Common myeloid progenitor, CD34-positive (primary cell): ENCODE results near the gene PKMYT1.

Source experiments
- CTCF ChIA-PET: fragments of 350-600 bp; sonication (Branson Sonifier 250); formaldehyde crosslinking; loops from one replicate; lab custom pipeline; 2021; ENCODE audit warnings: antibody characterized with exemption; lab: Charles Lee
- POLR2A ChIA-PET: fragments of 350-600 bp; sonication (Branson Sonifier 250); formaldehyde crosslinking; loops from one replicate; lab custom pipeline; 2021; ENCODE audit warnings: antibody characterized with exemption; lab: Charles Lee
- DNase-seq, 3 donors: peaks; one replicate each; pipeline versions ENCODE4 v3.0.0 to v3.0.0-alpha.2; 2013
- H3K27ac ChIP-seq, 2 experiments: 1 replicate in 1 of 2; 2 replicates in 1 of 2; pipeline ENCODE4 v1.7.0; 2013; ENCODE audit warnings: inconsistent platforms in 2 of 2, low read length in 2 of 2, mild to moderate bottlenecking in 2 of 2, low read depth in 1 of 2, moderate library complexity in 1 of 2; ENCODE audit not compliant: severe bottlenecking in 2 of 2, insufficient read depth in 1 of 2, poor library complexity in 1 of 2
- H3K27me3 ChIP-seq, 5 experiments: replicated peaks in 2 of 5; 1 replicate in 3 of 5; 2 replicates in 2 of 5; pipeline versions ENCODE4 v1.6.1 to v1.7.0; 2013; ENCODE audit warnings: low read length in 4 of 5, mild to moderate bottlenecking in 2 of 5, moderate library complexity in 2 of 5, inconsistent platforms in 1 of 5; ENCODE audit not compliant: insufficient read depth in 5 of 5, control insufficient read depth in 4 of 5
- H3K36me3 ChIP-seq, 4 experiments: 1 replicate in 2 of 4; 2 replicates in 2 of 4; pipeline versions ENCODE4 v1.6.1 to v1.7.0; 2013; ENCODE audit warnings: low read length in 3 of 4, control low read depth in 1 of 4, mild to moderate bottlenecking in 1 of 4; ENCODE audit not compliant: control insufficient read depth in 4 of 4, insufficient read depth in 4 of 4
- H3K4me1 ChIP-seq, 4 experiments: 1 replicate in 3 of 4; 2 replicates in 1 of 4; pipeline versions ENCODE4 v1.6.1 to v1.7.1; 2013; ENCODE audit warnings: low read length in 3 of 4, mild to moderate bottlenecking in 3 of 4, control low read depth in 1 of 4, inconsistent platforms in 1 of 4, moderate library complexity in 1 of 4; ENCODE audit not compliant: control insufficient read depth in 4 of 4, insufficient read depth in 4 of 4; ENCODE audit errors: control extremely low read depth in 1 of 4
- H3K4me3 ChIP-seq, 7 experiments: 1 replicate in 4 of 7; 2 replicates in 3 of 7; pipeline versions ENCODE4 v1.5.1 to v1.7.0; 2013; ENCODE audit warnings: mild to moderate bottlenecking in 7 of 7, low read length in 6 of 7, moderate library complexity in 6 of 7, inconsistent platforms in 2 of 7, low read depth in 2 of 7, control low read depth in 1 of 7; ENCODE audit not compliant: insufficient read depth in 4 of 7, control insufficient read depth in 1 of 7; ENCODE audit errors: extremely low read depth in 1 of 7
- H3K9me3 ChIP-seq, 5 experiments: 1 replicate in 4 of 5; 2 replicates in 1 of 5; pipeline versions ENCODE4 v1.6.1 to v1.7.1; 2013; ENCODE audit warnings: low read length in 4 of 5, mild to moderate bottlenecking in 2 of 5, inconsistent platforms in 1 of 5, low read depth in 1 of 5, moderate library complexity in 1 of 5; ENCODE audit not compliant: control insufficient read depth in 4 of 5, insufficient read depth in 2 of 5; ENCODE audit errors: control extremely low read depth in 1 of 5
- WGBS: methylation state at CpG from one replicate; pipeline ENCODE4 v1.1.5; 2013; ENCODE audit not compliant: insufficient coverage; 5-methylcytosine and 5-hydroxymethylcytosine counted together

The PKMYT1 gene

GRCh38 chr16:2990891-2991290, 10.6 kb upstream of the PKMYT1 start:
- H3K4me1 ChIP-seq, result no peaks in the 10 kb centered on the region
- no peaks in the 10 kb centered on the region for H3K27me3 ChIP-seq
- POLR2A ChIA-PET, result no interaction called here
- H3K36me3 ChIP-seq, result no peaks in the 10 kb centered on the region
- WGBS, result 94% methylated on average over 3 of the region's 10 CpGs
- H3K9me3 ChIP-seq, result no peaks in the 10 kb centered on the region
- H3K27ac ChIP-seq, result no peak overlapping the region
- no peak overlapping the region for H3K4me3 ChIP-seq
- no peak for DNase-seq
- CTCF ChIA-PET, result interaction anchor here (0.9 kb wide), 1 partner anchor 23 kb away, joined by 3 read pairs; no protein-coding TSS in a partner anchor

- H3K36me3 ChIP-seq, result no peaks in the 10 kb centered on the region
- no peaks in the 10 kb centered on the region for H3K27me3 ChIP-seq
- ChIA-PET POLR2A (no interaction called here), CTCF (interaction anchor here (0.9 to 3.2 kb wide), 5 partner anchors 8 to 60 kb away, joined by 3 to 9 read pairs (median 4); no protein-coding TSS in a partner anchor)
- WGBS, result 97% methylated on average over 5 of the region's 8 CpGs
- no peak for DNase-seq
- no peak overlapping the region for H3K4me3 ChIP-seq
- peaks cover 0 to 5% (median 4%) of the 10 kb centered on the region in 4 experiments for H3K4me1 ChIP-seq
- H3K9me3 ChIP-seq, result no peaks in the 10 kb centered on the region
- no peak overlapping the region for H3K27ac ChIP-seq
Measured at GRCh38 chr16:2988590-2989099, 8.4 kb upstream of the PKMYT1 start.

- Histone ChIP-seq H3K27ac (no peak overlapping the region), H3K9me3 (no peaks in the 10 kb centered on the region), H3K4me3 (no peak overlapping the region), H3K27me3 (no peaks in the 10 kb centered on the region), H3K4me1 (peaks cover 0 to 7% (median 6%) of the 10 kb centered on the region in 4 experiments), H3K36me3 (no peaks in the 10 kb centered on the region)
- ChIA-PET POLR2A (no interaction called here), CTCF (interaction anchor here (0.9 to 3.2 kb wide), 5 partner anchors 9 to 61 kb away, joined by 3 to 9 read pairs (median 4); no protein-coding TSS in a partner anchor)
- DNase-seq, result no peak
- 94% methylated on average over 8 of the region's 8 CpGs for WGBS
Measured at GRCh38 chr16:2987833-2988232, 7.6 kb upstream of the PKMYT1 start.

GRCh38 chr16:2987286-2987685, 7.0 kb upstream of the PKMYT1 start:
- H3K4me3 ChIP-seq, result no peak overlapping the region
- DNase-seq, result no peak
- no peaks in the 10 kb centered on the region for H3K27me3 ChIP-seq
- no peaks in the 10 kb centered on the region for H3K36me3 ChIP-seq
- WGBS, result 99% methylated on average over 6 of the region's 9 CpGs
- ChIA-PET CTCF (interaction anchor here (1.5 to 3.2 kb wide), 4 partner anchors 9 to 15 kb away, joined by 3 to 9 read pairs (median 6); no protein-coding TSS in a partner anchor), POLR2A (no interaction called here)
- no peak overlapping the region for H3K27ac ChIP-seq
- no peaks in the 10 kb centered on the region for H3K9me3 ChIP-seq
- peaks cover 0 to 7% (median 6%) of the 10 kb centered on the region in 4 experiments for H3K4me1 ChIP-seq

GRCh38 chr16:2986623-2987188, 6.5 kb upstream of the PKMYT1 start:
- CTCF ChIA-PET, result interaction anchor here (1.0 to 3.2 kb wide), 2 partner anchors 9 to 15 kb away, joined by 3 to 9 read pairs; no protein-coding TSS in a partner anchor
- H3K4me1 ChIP-seq, result peaks cover 0 to 8% (median 6%) of the 10 kb centered on the region in 4 experiments
- POLR2A ChIA-PET, result no interaction called here

GRCh38 chr16:2985893-2986355, 5.7 kb upstream of the PKMYT1 start:
- no peaks in the 10 kb centered on the region for H3K36me3 ChIP-seq
- POLR2A ChIA-PET, result no interaction called here
- no peaks in the 10 kb centered on the region for H3K9me3 ChIP-seq
- WGBS, result 99% methylated on average over 13 of the region's 15 CpGs
- CTCF ChIA-PET, result interaction anchor here (1.0 to 1.7 kb wide), 3 partner anchors 9 to 18 kb away, joined by 3 to 4 read pairs (median 3); no protein-coding TSS in a partner anchor
- H3K27ac ChIP-seq, result no peak overlapping the region
- H3K4me1 ChIP-seq, result peaks cover 0 to 16% (median 9%) of the 10 kb centered on the region in 4 experiments
- no peaks in the 10 kb centered on the region for H3K27me3 ChIP-seq
- DNase-seq, result no peak
- no peak overlapping the region for H3K4me3 ChIP-seq

More at GRCh38 chr16:2986623-2987188, 6.5 kb upstream of the PKMYT1 start:
- Histone ChIP-seq H3K27ac (no peak overlapping the region), H3K9me3 (no peaks in the 10 kb centered on the region), H3K27me3 (no peaks in the 10 kb centered on the region), H3K36me3 (no peaks in the 10 kb centered on the region), H3K4me3 (no peak overlapping the region)
- WGBS, result 91% methylated on average over 10 of the region's 17 CpGs
- DNase-seq, result no peak

- H3K27me3 ChIP-seq, result no peaks in the 10 kb centered on the region
- peaks cover 0 to 20% (median 11%) of the 10 kb centered on the region in 4 experiments for H3K4me1 ChIP-seq
- H3K27ac ChIP-seq, result no peak overlapping the region
- H3K4me3 ChIP-seq, result no peak overlapping the region
- DNase-seq, result no peak
- ChIA-PET POLR2A (no interaction called here), CTCF (interaction anchor here (1.2 to 1.7 kb wide), 4 partner anchors 14 to 24 kb away, joined by 3 to 4 read pairs (median 4); no protein-coding TSS in a partner anchor)
- 96% methylated on average over 7 of the region's 9 CpGs for WGBS
- no peaks in the 10 kb centered on the region for H3K36me3 ChIP-seq
- no peaks in the 10 kb centered on the region for H3K9me3 ChIP-seq
Measured at GRCh38 chr16:2985462-2985861, 5.2 kb upstream of the PKMYT1 start.
